Hippocampal formation (tissue), 2 donors: ENCODE results near the gene ZBTB34.

Source experiments
- DNase-seq, 2 donors: peaks; one replicate each; lab custom pipeline; 2025; lab: John Stamatoyannopoulos, UW

Gene ZBTB34

GRCh38 chr9:126919193-126919592 is 58.8 kb downstream of the ZBTB34 start:
- peak in 1 of 2 donors; percentile 36 for DNase-seq

- no peak for DNase-seq
Measured at GRCh38 chr9:126925876-126926275, 65.4 kb downstream of the ZBTB34 start.

GRCh38 chr9:126926364-126926763 is 65.9 kb downstream of the ZBTB34 start:
- no peak for DNase-seq

GRCh38 chr9:126927419-126927818 is 67.0 kb downstream of the ZBTB34 start:
- DNase-seq: no peak

GRCh38 chr9:126932871-126933321 is 72.5 kb downstream of the ZBTB34 start:
- no peak for DNase-seq

GRCh38 chr9:126933334-126933980 is 73.0 kb downstream of the ZBTB34 start:
- DNase-seq: no peak

GRCh38 chr9:126934441-126934840 is 74.0 kb downstream of the ZBTB34 start:
- DNase-seq: no peak
